CD8-positive, alpha-beta memory T cell (primary cell): Measurements from ENCODE around the gene CTNNA3. TPM values are rescaled to one million over a fixed set of nuclear protein-coding genes. Genes with fewer than 3 reads are reported as not detected.
"Not testable (repeated sequence)": the region's sequence is repeated elsewhere in the genome, so short reads cannot be mapped to it uniquely, and the experiment has no call there.

Source experiments
- CTCF ChIA-PET: fragments of 350-600 bp; sonication (Branson Sonifier 250); formaldehyde crosslinking; loops from one replicate; lab custom pipeline; 2021; ENCODE audit warnings: antibody characterized with exemption; lab: Charles Lee
- POLR2A ChIA-PET: fragments of 350-600 bp; sonication (Branson Sonifier 250); formaldehyde crosslinking; loops from one replicate; lab custom pipeline; 2021; ENCODE audit warnings: antibody characterized with exemption; lab: Charles Lee
- DNase-seq, 5 donors: peaks; one replicate each; pipeline versions ENCODE4 v3.0.0 to v3.0.0-alpha.2; 2020 to 2022; ENCODE audit warnings: mixed read lengths in 1 of 5
- H3K27ac ChIP-seq: one replicate; pipeline ENCODE4 v1.7.0; 2013; ENCODE audit warnings: low read depth, mild to moderate bottlenecking, low read length, moderate library complexity
- H3K27me3 ChIP-seq: 2 replicates; pipeline ENCODE4 v1.7.0; 2013; ENCODE audit warnings: low read length, mild to moderate bottlenecking; ENCODE audit not compliant: insufficient read depth, poor library complexity, severe bottlenecking
- H3K36me3 ChIP-seq: 2 replicates; pipeline ENCODE4 v1.7.0; 2013; ENCODE audit warnings: mild to moderate bottlenecking, low read length, moderate library complexity; ENCODE audit not compliant: insufficient read depth
- H3K4me1 ChIP-seq: 2 replicates; pipeline ENCODE4 v1.7.0; 2013; ENCODE audit warnings: mild to moderate bottlenecking, low read length, moderate library complexity; ENCODE audit not compliant: insufficient read depth
- H3K4me3 ChIP-seq: 2 replicates; pipeline ENCODE4 v1.7.0; 2013; ENCODE audit warnings: mild to moderate bottlenecking, low read length
- H3K9me3 ChIP-seq: 2 replicates; pipeline ENCODE4 v1.7.0; 2013; ENCODE audit warnings: mild to moderate bottlenecking, low read length
- H3K27ac Mint-ChIP-seq, 8 donors: one replicate each; pipeline ENCODE4 v1.8.0; 2020 to 2021; ENCODE audit warnings: mixed read lengths in 8 of 8, mild to moderate bottlenecking in 6 of 8, inconsistent platforms in 3 of 8, moderate library complexity in 3 of 8
- H3K27me3 Mint-ChIP-seq, 2 donors: one replicate each; pipeline ENCODE4 v1.8.0; 2020 to 2021; ENCODE audit warnings: mixed read lengths in 2 of 2, mild to moderate bottlenecking in 1 of 2, moderate library complexity in 1 of 2
- H3K36me3 Mint-ChIP-seq, 3 donors: one replicate each; pipeline ENCODE4 v1.8.0; 2020 to 2021; ENCODE audit warnings: mixed read lengths in 3 of 3, inconsistent platforms in 1 of 3, mild to moderate bottlenecking in 1 of 3
- H3K4me1 Mint-ChIP-seq, 3 donors: one replicate each; pipeline ENCODE4 v1.8.0; 2020 to 2021; ENCODE audit warnings: mixed read lengths in 3 of 3, inconsistent platforms in 1 of 3, mild to moderate bottlenecking in 1 of 3
- H3K4me3 Mint-ChIP-seq, 7 donors: one replicate each; pipeline ENCODE4 v1.8.0; 2020 to 2021; ENCODE audit warnings: mixed read lengths in 7 of 7, mild to moderate bottlenecking in 6 of 7, moderate library complexity in 4 of 7, inconsistent platforms in 2 of 7
- H3K9me3 Mint-ChIP-seq, 5 donors: one replicate each; pipeline ENCODE4 v1.8.0; 2020 to 2022; ENCODE audit warnings: mixed read lengths in 5 of 5, mild to moderate bottlenecking in 3 of 5, moderate library complexity in 2 of 5, inconsistent platforms in 1 of 5
- polyA plus RNA-seq: library from polyadenylated mRNA; unstranded; fragments of 300-500 nt; fragmentation: Illumina TruSeq; gene quantifications from one replicate; pipeline ENCODE4 v1.2.3, GENCODE V29; 2021
- total RNA-seq, 2 experiments: library from RNA; stranded (reverse); gene quantifications; one replicate each; pipeline ENCODE4 v1.2.3, GENCODE V29; 2021

CTNNA3 gene
- total and polyA plus RNA-seq, 3 experiments from 2014 or later, result 0.92 TPM; not detected in 2

GRCh38 chr10:66349726-66350125 lies 1346.3 kb downstream of the CTNNA3 start:
- Mint-ChIP-seq H3K36me3 (no peaks in the 10 kb centered on the region), H3K4me1 (no peaks in the 10 kb centered on the region), H3K27me3 (no peaks in the 10 kb centered on the region), H3K4me3 (no peak overlapping the region), H3K9me3 (peaks cover 0 to 17% (median 3%) of the 10 kb centered on the region in 5 donors), H3K27ac (no peak overlapping the region)
- H3K4me1 ChIP-seq, result no peaks in the 10 kb centered on the region
- H3K27ac ChIP-seq, result no peak overlapping the region
- no peak overlapping the region for H3K4me3 ChIP-seq
- no peaks in the 10 kb centered on the region for H3K9me3 ChIP-seq
- CTCF ChIA-PET, result no interaction called here
- DNase-seq, result no peak
- no peaks in the 10 kb centered on the region for H3K36me3 ChIP-seq
- H3K27me3 ChIP-seq, result no peaks in the 10 kb centered on the region
- POLR2A ChIA-PET, result no interaction called here

DNA sequence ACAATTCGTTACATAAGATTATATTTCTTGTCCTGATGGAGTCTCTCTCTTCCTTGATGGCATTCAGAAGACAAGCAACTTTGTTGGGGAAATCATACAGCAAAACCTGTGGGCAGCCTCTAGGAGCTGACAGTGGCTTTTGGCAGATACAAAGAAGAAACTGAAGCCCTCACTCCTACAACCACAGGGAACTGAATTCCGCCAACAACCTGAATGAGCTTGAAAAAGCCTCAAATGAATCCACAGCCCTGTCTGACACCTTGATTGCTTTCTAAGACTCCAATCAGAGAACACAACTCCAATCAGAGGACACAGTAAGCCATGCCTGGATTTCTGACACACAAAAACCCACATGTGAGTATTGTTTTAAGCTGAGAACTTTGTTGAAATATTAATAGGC lies 1346.9 kb downstream of the CTNNA3 start:
- Histone ChIP-seq H3K27me3 (no peaks in the 10 kb centered on the region), H3K4me1 (no peaks in the 10 kb centered on the region), H3K36me3 (no peaks in the 10 kb centered on the region), H3K27ac (no peak overlapping the region), H3K9me3 (no peaks in the 10 kb centered on the region), H3K4me3 (no peak overlapping the region)
- CTCF ChIA-PET, result no interaction called here
- POLR2A ChIA-PET, result no interaction called here
- Mint-ChIP-seq H3K9me3 (peaks cover 0 to 17% (median 3%) of the 10 kb centered on the region in 5 donors), H3K27ac (no peak overlapping the region), H3K36me3 (no peaks in the 10 kb centered on the region), H3K4me3 (no peak overlapping the region), H3K4me1 (no peaks in the 10 kb centered on the region), H3K27me3 (no peaks in the 10 kb centered on the region)
- no peak for DNase-seq

- no peaks in the 10 kb centered on the region for H3K36me3 ChIP-seq
- POLR2A ChIA-PET, result no interaction called here
- H3K27me3 ChIP-seq, result no peaks in the 10 kb centered on the region
- no peak overlapping the region for H3K27ac Mint-ChIP-seq
- no peaks in the 10 kb centered on the region for H3K36me3 Mint-ChIP-seq
- H3K27ac ChIP-seq, result no peak overlapping the region
- no peak for DNase-seq
- H3K9me3 Mint-ChIP-seq, result peaks cover 4 to 19% (median 10%) of the 10 kb centered on the region in 5 donors
- H3K4me3 Mint-ChIP-seq, result no peak overlapping the region
- H3K9me3 ChIP-seq, result no peaks in the 10 kb centered on the region
- no peaks in the 10 kb centered on the region for H3K27me3 Mint-ChIP-seq
- H3K4me1 Mint-ChIP-seq, result no peaks in the 10 kb centered on the region
- no peaks in the 10 kb centered on the region for H3K4me1 ChIP-seq
- no peak overlapping the region for H3K4me3 ChIP-seq
- CTCF ChIA-PET, result no interaction called here
Measured at GRCh38 chr10:66337211-66337610, 1358.8 kb downstream of the CTNNA3 start.

GRCh38 chr10:66336791-66337190 lies 1359.2 kb downstream of the CTNNA3 start:
- H3K36me3 Mint-ChIP-seq, result no peaks in the 10 kb centered on the region
- Histone ChIP-seq H3K27me3 (no peaks in the 10 kb centered on the region), H3K4me3 (no peak overlapping the region), H3K27ac (no peak overlapping the region), H3K9me3 (no peaks in the 10 kb centered on the region), H3K36me3 (no peaks in the 10 kb centered on the region), H3K4me1 (no peaks in the 10 kb centered on the region)
- H3K9me3 Mint-ChIP-seq, result peaks cover 4 to 19% (median 10%) of the 10 kb centered on the region in 5 donors
- no peaks in the 10 kb centered on the region for H3K4me1 Mint-ChIP-seq
- H3K27me3 Mint-ChIP-seq, result no peaks in the 10 kb centered on the region
- POLR2A ChIA-PET, result no interaction called here
- H3K27ac Mint-ChIP-seq, result no peak overlapping the region
- DNase-seq, result no peak
- CTCF ChIA-PET, result no interaction called here
- no peak overlapping the region for H3K4me3 Mint-ChIP-seq

DNA sequence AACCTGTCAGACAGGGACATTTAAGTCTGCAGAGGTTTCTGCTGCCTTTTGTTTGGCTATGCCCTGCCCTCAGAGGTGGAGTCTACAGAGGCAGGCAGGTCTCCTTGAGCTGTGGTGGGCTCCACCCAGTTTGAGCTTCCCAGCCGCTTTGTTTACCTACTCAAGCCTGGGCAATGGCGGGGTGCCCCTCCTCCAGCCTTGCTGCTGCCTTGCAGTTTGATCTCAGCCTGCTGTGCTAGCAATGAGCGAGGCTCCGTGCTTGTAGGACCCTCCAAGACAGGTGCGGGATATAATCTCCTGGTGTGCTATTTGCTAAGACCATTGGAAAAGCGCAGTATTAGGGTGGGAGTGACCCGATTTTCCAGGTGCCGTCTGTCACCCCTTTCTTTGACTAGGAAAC lies 1360.2 kb downstream of the CTNNA3 start:
- H3K27ac Mint-ChIP-seq, DNase-seq, H3K27ac ChIP-seq, H3K4me1 ChIP-seq, H3K27me3 ChIP-seq, H3K36me3 Mint-ChIP-seq, H3K4me3 ChIP-seq, H3K36me3 ChIP-seq, H3K9me3 ChIP-seq, CTCF ChIA-PET, H3K4me3 Mint-ChIP-seq, POLR2A ChIA-PET, H3K27me3 Mint-ChIP-seq, H3K4me1 Mint-ChIP-seq: not testable (repeated sequence)
- peaks cover 4 to 19% (median 10%) of the 10 kb centered on the region in 5 donors for H3K9me3 Mint-ChIP-seq

DNA sequence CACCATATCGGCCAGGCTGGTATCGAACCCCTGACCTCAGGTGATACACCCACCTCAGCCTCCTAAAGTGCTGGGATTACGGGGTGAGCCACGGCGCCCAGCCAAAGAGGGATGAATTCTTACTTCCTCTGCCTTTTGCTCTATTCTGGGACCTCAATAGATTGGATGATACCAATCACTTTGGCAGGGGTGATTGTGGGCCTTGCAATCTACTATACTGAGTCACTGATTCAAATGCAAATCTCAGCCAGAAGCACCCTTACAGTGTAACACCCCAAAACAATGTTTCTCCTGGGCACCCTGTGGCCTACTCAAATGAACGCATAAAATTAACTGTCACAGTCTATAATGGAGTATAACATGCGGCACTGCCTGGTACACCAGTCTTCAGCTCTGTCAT lies 1366.8 kb downstream of the CTNNA3 start:
- Mint-ChIP-seq H3K27me3 (no peaks in the 10 kb centered on the region), H3K36me3 (no peaks in the 10 kb centered on the region), H3K27ac (no peak overlapping the region), H3K4me3 (no peak overlapping the region), H3K9me3 (peaks cover 4 to 15% (median 8%) of the 10 kb centered on the region in 5 donors), H3K4me1 (no peaks in the 10 kb centered on the region)
- POLR2A ChIA-PET, result no interaction called here
- H3K4me3 ChIP-seq, result no peak overlapping the region
- no peaks in the 10 kb centered on the region for H3K36me3 ChIP-seq
- H3K4me1 ChIP-seq, result no peaks in the 10 kb centered on the region
- H3K27ac ChIP-seq, result no peak overlapping the region
- CTCF ChIA-PET, result no interaction called here
- no peaks in the 10 kb centered on the region for H3K27me3 ChIP-seq
- no peaks in the 10 kb centered on the region for H3K9me3 ChIP-seq
- no peak for DNase-seq

- peaks cover 0 to 14% (median 3%) of the 10 kb centered on the region in 5 donors for H3K9me3 Mint-ChIP-seq
- ChIA-PET POLR2A (no interaction called here), CTCF (no interaction called here)
- no peak overlapping the region for H3K27ac Mint-ChIP-seq
- Histone ChIP-seq H3K27me3 (no peaks in the 10 kb centered on the region), H3K9me3 (no peaks in the 10 kb centered on the region), H3K27ac (no peak overlapping the region), H3K4me3 (no peak overlapping the region), H3K4me1 (no peaks in the 10 kb centered on the region), H3K36me3 (no peaks in the 10 kb centered on the region)
- no peak overlapping the region for H3K4me3 Mint-ChIP-seq
- no peaks in the 10 kb centered on the region for H3K4me1 Mint-ChIP-seq
- H3K27me3 Mint-ChIP-seq, result no peaks in the 10 kb centered on the region
- H3K36me3 Mint-ChIP-seq, result no peaks in the 10 kb centered on the region
- no peak for DNase-seq
Measured at GRCh38 chr10:66326876-66327275, 1369.1 kb downstream of the CTNNA3 start.

DNA sequence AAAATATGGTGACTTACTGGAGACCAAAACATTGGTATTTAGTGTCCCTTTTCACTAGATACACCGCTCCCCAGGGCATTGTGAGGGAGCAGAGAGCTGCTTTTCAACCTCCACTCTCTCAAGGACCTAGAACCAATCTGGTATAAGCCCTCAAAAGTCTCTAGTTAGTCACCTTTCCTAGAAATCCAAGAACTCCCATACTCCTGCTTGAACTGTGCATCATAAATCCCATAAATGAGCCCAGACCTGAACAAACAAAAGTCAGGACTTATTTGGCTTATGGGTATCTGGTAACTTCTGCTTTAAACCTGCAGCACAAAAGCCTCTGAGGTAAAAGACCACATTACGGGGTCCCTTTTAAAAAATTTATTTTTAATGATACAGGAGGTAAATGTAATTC lies 1373.2 kb downstream of the CTNNA3 start:
- H3K4me3 ChIP-seq, result no peak overlapping the region
- Mint-ChIP-seq H3K9me3 (peaks cover 0 to 8% (median 5%) of the 10 kb centered on the region in 5 donors), H3K36me3 (no peaks in the 10 kb centered on the region), H3K4me1 (no peaks in the 10 kb centered on the region), H3K27ac (no peak overlapping the region), H3K27me3 (no peaks in the 10 kb centered on the region), H3K4me3 (no peak overlapping the region)
- no peak for DNase-seq
- no peaks in the 10 kb centered on the region for H3K27me3 ChIP-seq
- H3K9me3 ChIP-seq, result no peaks in the 10 kb centered on the region
- no peaks in the 10 kb centered on the region for H3K36me3 ChIP-seq
- H3K27ac ChIP-seq, result no peak overlapping the region
- ChIA-PET POLR2A (no interaction called here), CTCF (no interaction called here)
- no peaks in the 10 kb centered on the region for H3K4me1 ChIP-seq
